ENCODE measurements around the gene POLK. TPM values are rescaled to one million over a fixed set of nuclear protein-coding genes. Genes with fewer than 3 reads are reported as not detected.

The POLK gene
- 22.1 and 27.3 TPM in 2 replicates for total RNA-seq
- 4.6 and 5.1 TPM in 2 replicates for polyA plus RNA-seq
- polyA plus RNA-seq (2011; cell fraction: cytosol; rRNA removed): 7.3 TPM in 2 replicates
- polyA plus RNA-seq (2011; cell fraction: nucleus; rRNA removed): 28.6 and 29.8 TPM in 2 replicates
- 11.9 and 15.2 TPM in 2 replicates for polyA plus RNA-seq (2012)
- 34.3 and 41.4 TPM in 2 replicates for polyA minus RNA-seq
- 7.4 TPM for polyA minus RNA-seq (2011; cell fraction: cytosol; rRNA and poly(A)+ RNA removed)
- polyA minus RNA-seq (2011; cell fraction: nucleus; rRNA and poly(A)+ RNA removed): 32.6 and 42.8 TPM in 2 replicates
- percentile 86 among the genes with signal in this experiment for Bru-seq, nascent RNA
- BruChase-seq, experiment 1, labeled RNA remaining after a 6-hour chase: percentile 75 among the genes with signal in this experiment
- percentile 85 among the genes with signal in this experiment for BruChase-seq, experiment 2, labeled RNA remaining after a 2-hour chase
- long read RNA-seq, full-length matches to known transcripts: 3 of 12 reads
- long read RNA-seq, partial matches to known transcripts: 4 of 12 reads
- long read RNA-seq, other reads (novel, unspliced or antisense): 5 of 12 reads

DNA sequence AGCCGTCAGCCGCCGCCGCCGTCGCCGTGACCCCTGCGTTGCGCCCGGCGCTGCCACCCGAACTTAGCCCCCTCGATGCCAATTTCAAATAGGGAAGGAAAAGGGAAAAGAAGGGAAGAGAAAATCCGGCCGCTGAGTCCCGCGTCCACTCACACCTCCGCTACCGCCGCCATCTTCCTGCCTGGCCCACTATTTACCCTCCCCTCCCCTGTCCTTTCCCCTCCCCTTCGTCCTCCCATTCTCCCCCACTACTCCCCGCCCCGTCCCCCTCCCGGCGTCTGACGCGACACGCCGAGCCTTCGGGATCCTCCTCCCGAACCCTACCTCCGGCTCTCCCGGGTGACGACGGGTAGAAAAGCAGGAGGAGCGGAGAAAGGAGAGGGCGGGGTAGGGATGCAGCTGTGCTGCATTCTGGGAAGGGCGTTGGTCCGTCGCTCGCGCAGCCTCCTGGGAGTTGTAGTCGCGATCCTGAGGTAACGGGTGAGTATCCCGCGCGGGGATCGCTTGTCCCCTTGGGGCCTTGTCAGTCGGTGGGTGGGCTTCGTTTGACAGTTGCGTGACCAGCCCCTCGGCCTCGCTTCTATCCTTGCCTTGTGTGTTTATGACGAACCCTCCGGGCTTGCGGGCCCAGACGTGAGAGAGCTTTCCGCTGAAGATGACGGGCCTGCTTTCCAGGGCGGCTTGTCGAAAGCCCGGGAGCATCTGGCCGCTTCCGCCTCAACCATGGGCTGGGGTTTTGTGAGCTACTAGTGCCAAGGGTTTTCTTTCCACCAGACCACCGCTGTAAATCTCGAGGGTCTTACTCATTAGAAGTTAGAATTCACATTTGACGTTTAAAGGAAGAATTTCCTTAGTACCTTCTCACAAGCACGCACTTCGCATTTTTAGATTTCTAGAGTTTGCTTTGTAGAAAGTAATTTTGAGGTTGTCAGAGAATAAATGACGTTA, at the start of gene POLK, which contains the start of gene CERT1:
Gene POLK, plus strand, starts transcription at position 457 of the 948 bp plus-strand sequence.
Gene CERT1, minus strand, starts transcription at position 195 of the 948 bp plus-strand sequence. CDS start 422 bp downstream, outside the sequence.
- Histone ChIP-seq H3K27ac (ENCODE audit: insufficient read depth, low read depth, low read length) (peak within 1 kb of the TSS; percentile 66), H3K79me2 (ENCODE audit: control insufficient read depth, insufficient read depth, low read length) (peaks cover 87% of the 10 kb centered on the region), H2AFZ (ENCODE audit: low read depth, low read length) (peak within 1 kb of the TSS; percentile 94), H3K9ac (replicated peaks; ENCODE audit: extremely low read depth, insufficient read depth, low read length) (peak within 1 kb of the TSS; percentile 89), H3K9me3 (replicated peaks; ENCODE audit: control insufficient read depth, insufficient read depth, low read length) (no peaks in the 10 kb centered on the region), H3K27me3 (ENCODE audit: control insufficient read depth in 2 of 2, insufficient read depth in 2 of 2, low read length in 2 of 2) (no peaks in the 10 kb centered on the region), H3K9me1 (replicated peaks; ENCODE audit: control insufficient read depth, extremely low read depth, insufficient read depth, low read length) (no peaks in the 10 kb centered on the region), H3K4me1 (ENCODE audit: control insufficient read depth, extremely low read depth, insufficient read depth, low read length) (peaks cover 22% of the 10 kb centered on the region), H3K4me2 (ENCODE audit: insufficient read depth, low read length) (peak within 1 kb of the TSS; percentile 96), H4K20me1 (replicated peaks; ENCODE audit: control insufficient read depth, extremely low read depth, insufficient read depth, low read length) (peaks cover 4% of the 10 kb centered on the region), H3K36me3 (ENCODE audit: control insufficient read depth in 2 of 2, extremely low read depth in 1 of 2, insufficient read depth in 2 of 2, low read length in 2 of 2) (no peaks in the 10 kb centered on the region), H3K4me3 (replicated peaks in 1 of 3; ENCODE audit: insufficient read depth in 1 of 3, low read depth in 1 of 3, low read length in 3 of 3) (peak within 1 kb of the TSS; percentile 83 to 96 (median 91))
- intact Hi-C loops (cut with micrococcal nuclease) (loop anchor here (1.0 to 2.0 kb wide), 7 partner anchors 48 to 459 kb away; partner anchors contain the start of genes GCNT4, HMGCR and POC5), dilution Hi-C loops (cut with MboI; ENCODE audit: extremely low pct_ligation_motif_present, low sequenced_read_pairs) (no loop called here)
- DNase-seq (ENCODE audit: low read depth, low spot score) (peak; percentile 99), FAIRE-seq (peak; percentile 95)
- TF ChIP-seq, protein P1, sequence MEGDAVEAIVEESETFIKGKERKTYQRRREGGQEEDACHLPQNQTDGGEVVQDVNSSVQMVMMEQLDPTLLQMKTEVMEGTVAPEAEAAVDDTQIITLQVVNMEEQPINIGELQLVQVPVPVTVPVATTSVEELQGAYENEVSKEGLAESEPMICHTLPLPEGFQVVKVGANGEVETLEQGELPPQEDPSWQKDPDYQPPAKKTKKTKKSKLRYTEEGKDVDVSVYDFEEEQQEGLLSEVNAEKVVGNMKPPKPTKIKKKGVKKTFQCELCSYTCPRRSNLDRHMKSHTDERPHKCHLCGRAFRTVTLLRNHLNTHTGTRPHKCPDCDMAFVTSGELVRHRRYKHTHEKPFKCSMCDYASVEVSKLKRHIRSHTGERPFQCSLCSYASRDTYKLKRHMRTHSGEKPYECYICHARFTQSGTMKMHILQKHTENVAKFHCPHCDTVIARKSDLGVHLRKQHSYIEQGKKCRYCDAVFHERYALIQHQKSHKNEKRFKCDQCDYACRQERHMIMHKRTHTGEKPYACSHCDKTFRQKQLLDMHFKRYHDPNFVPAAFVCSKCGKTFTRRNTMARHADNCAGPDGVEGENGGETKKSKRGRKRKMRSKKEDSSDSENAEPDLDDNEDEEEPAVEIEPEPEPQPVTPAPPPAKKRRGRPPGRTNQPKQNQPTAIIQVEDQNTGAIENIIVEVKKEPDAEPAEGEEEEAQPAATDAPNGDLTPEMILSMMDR (IDR thresholded peaks at IDR 0.05; ENCODE audit: extremely low read depth in 1 of 2, insufficient read depth in 1 of 2, low read depth in 1 of 2, low read length in 2 of 2): no peak
- TF ChIP-seq MYC (IDR thresholded peaks at IDR 0.05; ENCODE audit: low read depth, low read length): peak; percentile 32
- TF ChIP-seq EZH2 (IDR thresholded peaks at IDR 0.05; ENCODE audit: borderline replicate concordance, low read depth, low read length, severe bottlenecking): no peak
- peak; percentile 70 for TF ChIP-seq POLR2AphosphoS5 (IDR thresholded peaks at IDR 0.05; ENCODE audit: insufficient read depth, low read depth, low read length)
- peak; percentile 78 for TF ChIP-seq POLR2A (IDR thresholded peaks at IDR 0.05; ENCODE audit: low read depth, low read length)
- BruUV-seq (replicated peaks): TSS peak; percentile 67
- ChIA-PET CTCF (interaction anchor here (0.7 to 2.9 kb wide), 7 partner anchors 9 to 175 kb away, joined by 3 to 27 read pairs (median 4); partner anchors contain the start of gene HMGCR), POLR2A (interaction anchor here (0.5 to 1.2 kb wide), 3 partner anchors 34 to 175 kb away, joined by 3 to 5 read pairs (median 5); partner anchors contain the start of gene HMGCR)

All from endothelial cell of umbilical vein (primary cell).